Calu3 (cell line): ENCODE measurements around the gene PCDH19. TPM values are rescaled to one million over a fixed set of nuclear protein-coding genes. Genes with fewer than 3 reads are reported as not detected.

Source experiments
- BruUV-seq: library from RNA; stranded (reverse); fragments of 400-500 nt; replicated peaks from 2 replicates; lab custom pipeline; 2021; lab: Mats Ljungman, UMichigan
- CTCF ChIA-PET: fragments of 300-600 bp; sonication (Branson Sonifier 250); formaldehyde crosslinking; loops from one replicate; lab custom pipeline; 2022; ENCODE audit warnings: antibody characterized with exemption; lab: Charles Lee
- DNase-seq: peaks from one replicate; pipeline ENCODE4 v3.0.0; 2022
- H3K27ac Mint-ChIP-seq: one replicate; pipeline ENCODE4 v1.8.0; 2022; ENCODE audit warnings: mixed read lengths; ENCODE audit not compliant: unreplicated experiment
- H3K27me3 Mint-ChIP-seq: one replicate; pipeline ENCODE4 v1.8.0; 2022; ENCODE audit warnings: mixed read lengths; ENCODE audit not compliant: unreplicated experiment
- H3K36me3 Mint-ChIP-seq: one replicate; pipeline ENCODE4 v1.8.0; 2022; ENCODE audit warnings: mild to moderate bottlenecking, moderate library complexity, mixed read lengths; ENCODE audit not compliant: insufficient read depth, unreplicated experiment
- H3K4me1 Mint-ChIP-seq: one replicate; pipeline ENCODE4 v1.8.0; 2022; ENCODE audit warnings: mild to moderate bottlenecking, low read depth, mixed read lengths; ENCODE audit not compliant: unreplicated experiment
- H3K4me3 Mint-ChIP-seq: one replicate; pipeline ENCODE4 v1.8.0; 2022; ENCODE audit warnings: mild to moderate bottlenecking, low read depth, moderate library complexity, mixed read lengths; ENCODE audit not compliant: unreplicated experiment
- H3K9me3 Mint-ChIP-seq: one replicate; pipeline ENCODE4 v1.8.0; 2022; ENCODE audit warnings: low read depth, mixed read lengths; ENCODE audit not compliant: unreplicated experiment
- CTCF ChIP-seq: fragments of 200-600 bp; IDR thresholded peaks from one replicate; pipeline ENCODE4 v1.8.0; 2022; ENCODE audit warnings: antibody characterized with exemption; ENCODE audit not compliant: unreplicated experiment
- intact Hi-C: fragments of 100-400 bp; cut with micrococcal nuclease; formaldehyde crosslinking; loops from one replicate; pipeline ENCODE4 v1.10.0; 2022; ENCODE audit not compliant: unreplicated experiment
- total RNA-seq: library from RNA; stranded (reverse); gene quantifications from 2 replicates; pipeline ENCODE4 v1.2.3, GENCODE V29; 2022

The PCDH19 gene
- total RNA-seq, 1 experiment from 2014 or later: 0.50 TPM

- intact Hi-C loops: no loop called here
- no peak for TF ChIP-seq CTCF
- CTCF ChIA-PET: no interaction called here
These were observed 1.1 kb upstream of the PCDH19 start for GRCh38 chrX:100410901-100411801.

GRCh38 chrX:100408713-100409609, 1.1 kb downstream of the PCDH19 start:
- Mint-ChIP-seq H3K9me3 (no peaks in the 10 kb centered on the region), H3K27me3 (peaks cover 41% of the 10 kb centered on the region), H3K27ac (no peak overlapping the region), H3K4me1 (no peaks in the 10 kb centered on the region), H3K4me3 (peak overlapping the region; percentile 69), H3K36me3 (peaks cover 4% of the 10 kb centered on the region)
- CTCF ChIA-PET: no interaction called here
- no peak for TF ChIP-seq CTCF
- no TSS peak for BruUV-seq
- no peak for DNase-seq
- intact Hi-C loops: no loop called here

More at GRCh38 chrX:100410901-100411801, 1.1 kb upstream of the PCDH19 start:
- Mint-ChIP-seq H3K4me3 (no peak overlapping the region), H3K27me3 (peaks cover 45% of the 10 kb centered on the region), H3K9me3 (no peaks in the 10 kb centered on the region), H3K27ac (no peak overlapping the region), H3K36me3 (peaks cover 4% of the 10 kb centered on the region), H3K4me1 (no peaks in the 10 kb centered on the region)
- BruUV-seq: no TSS peak
- DNase-seq: no peak

GRCh38 chrX:100407784-100408712, 2.0 kb downstream of the PCDH19 start:
- Mint-ChIP-seq H3K27ac (no peak overlapping the region), H3K36me3 (peaks cover 4% of the 10 kb centered on the region), H3K4me3 (no peak overlapping the region), H3K27me3 (peaks cover 44% of the 10 kb centered on the region), H3K4me1 (no peaks in the 10 kb centered on the region), H3K9me3 (no peaks in the 10 kb centered on the region)
- no peak for TF ChIP-seq CTCF
- no peak for DNase-seq
- intact Hi-C loops: no loop called here
- CTCF ChIA-PET: no interaction called here
- no TSS peak for BruUV-seq
